Measurements from ENCODE around the gene VPS37B. TPM values are rescaled to one million over a fixed set of nuclear protein-coding genes. Genes with fewer than 3 reads are reported as not detected.
"Not testable (repeated sequence)": the region's sequence is repeated elsewhere in the genome, so short reads cannot be mapped to it uniquely, and the experiment has no call there.

Gene VPS37B
- 28.1 to 29.1 TPM (median 29.0 TPM) in 3 replicates for total RNA-seq

GRCh38 chr12:122895704-122896636 lies at the start of gene VPS37B:
Gene VPS37B (minus strand): TSS chr12:122896124. CDS start chr12:122896062, 62 bp downstream.
- Mint-ChIP-seq H3K27me3 (ENCODE audit: low read depth) (no peaks in the 10 kb centered on the region), H3K4me3 (peak within 1 kb of the TSS; percentile 88), H3K4me1 (peaks cover 42% of the 10 kb centered on the region), H3K36me3 (no peaks in the 10 kb centered on the region), H3K27ac (peak within 1 kb of the TSS; percentile 91), H3K9me3 (peaks cover 4% of the 10 kb centered on the region)
- DNase-seq (ENCODE audit: low spot score in 2 of 2, unreplicated experiment in 2 of 2): peak; percentile 75 to 87
- TF ChIP-seq CTCF (IDR thresholded peaks at IDR 0.05; ENCODE audit: unreplicated experiment): no peak

GRCh38 chr12:122944605-122945592 lies 49.0 kb upstream of the VPS37B start:
- H3K4me1 Mint-ChIP-seq: peaks cover 4% of the 10 kb centered on the region
- H3K36me3 Mint-ChIP-seq: no peaks in the 10 kb centered on the region
- TF ChIP-seq CTCF (IDR thresholded peaks at IDR 0.05; ENCODE audit: unreplicated experiment): no peak
- no peak overlapping the region for H3K27ac Mint-ChIP-seq
- H3K27me3 Mint-ChIP-seq (ENCODE audit: low read depth): no peaks in the 10 kb centered on the region
- no peaks in the 10 kb centered on the region for H3K9me3 Mint-ChIP-seq
- no peak overlapping the region for H3K4me3 Mint-ChIP-seq
- no peak for DNase-seq (ENCODE audit: low spot score in 2 of 2, unreplicated experiment in 2 of 2)

- no peaks in the 10 kb centered on the region for H3K36me3 Mint-ChIP-seq
- H3K9me3 Mint-ChIP-seq: no peaks in the 10 kb centered on the region
- H3K4me3 Mint-ChIP-seq: no peak overlapping the region
- no peak for DNase-seq (ENCODE audit: low spot score in 2 of 2, unreplicated experiment in 2 of 2)
- peaks cover 4% of the 10 kb centered on the region for H3K4me1 Mint-ChIP-seq
- no peaks in the 10 kb centered on the region for H3K27me3 Mint-ChIP-seq (ENCODE audit: low read depth)
- no peak for TF ChIP-seq CTCF (IDR thresholded peaks at IDR 0.05; ENCODE audit: unreplicated experiment)
- no peak overlapping the region for H3K27ac Mint-ChIP-seq
These were observed 47.3 kb upstream of the VPS37B start for GRCh38 chr12:122943196-122943595.

- no peak for DNase-seq (ENCODE audit: low spot score in 2 of 2, unreplicated experiment in 2 of 2)
- Mint-ChIP-seq H3K4me1 (peaks cover 4% of the 10 kb centered on the region), H3K27ac (no peak overlapping the region), H3K4me3 (no peak overlapping the region), H3K9me3 (no peaks in the 10 kb centered on the region), H3K27me3 (ENCODE audit: low read depth) (no peaks in the 10 kb centered on the region), H3K36me3 (peaks cover 5% of the 10 kb centered on the region)
- TF ChIP-seq CTCF (IDR thresholded peaks at IDR 0.05; ENCODE audit: unreplicated experiment): no peak
These were observed 46.7 kb upstream of the VPS37B start for GRCh38 chr12:122942637-122943036.

GRCh38 chr12:122941351-122941750 lies 45.4 kb upstream of the VPS37B start:
- H3K27ac Mint-ChIP-seq; H3K27me3 Mint-ChIP-seq (ENCODE audit: low read depth); H3K4me3 Mint-ChIP-seq; DNase-seq (ENCODE audit: low spot score in 2 of 2, unreplicated experiment in 2 of 2); H3K36me3 Mint-ChIP-seq; H3K9me3 Mint-ChIP-seq; H3K4me1 Mint-ChIP-seq: not testable (repeated sequence)
